ENCODE results near the gene CTNNB1. TPM values are rescaled to one million over a fixed set of nuclear protein-coding genes. Genes with fewer than 3 reads are reported as not detected.

The CTNNB1 gene
- total RNA-seq, 3 donors from 2014 or later, result 419 to 687 (median 617) TPM

DNA sequence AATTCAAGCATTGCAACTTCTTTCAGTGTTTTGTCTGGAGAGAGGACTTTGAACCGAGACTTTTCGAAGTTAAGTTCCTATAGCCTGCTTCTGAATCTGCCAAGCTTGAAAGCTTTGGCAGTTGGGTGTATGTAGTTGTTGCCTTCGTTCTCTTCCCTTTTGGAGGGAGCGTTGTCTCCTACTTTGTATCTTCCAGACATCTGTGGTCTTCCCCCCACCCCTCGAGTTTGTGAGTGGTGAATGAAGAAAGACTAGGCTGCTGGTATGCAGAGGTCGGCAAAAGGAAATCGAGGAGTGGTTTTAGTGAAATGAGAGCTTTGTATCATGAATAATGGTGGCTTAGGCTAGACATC is 1.3 kb downstream of the CTNNB1 start:
- H3K36me3 ChIP-seq, result no peaks in the 10 kb centered on the region
- no peaks in the 10 kb centered on the region for H3K9me3 ChIP-seq
- intact Hi-C loops (cut with DNase I; ENCODE audit: low total_unique reads), result no loop called here
- peaks cover 0 to 18% of the 10 kb centered on the region in 2 donors for H3K4me1 ChIP-seq
- no peaks in the 10 kb centered on the region for H3K27me3 ChIP-seq
- peak overlapping the region; percentile 92 to 96 (median 96) for H3K4me3 ChIP-seq
- TF ChIP-seq, protein P1, sequence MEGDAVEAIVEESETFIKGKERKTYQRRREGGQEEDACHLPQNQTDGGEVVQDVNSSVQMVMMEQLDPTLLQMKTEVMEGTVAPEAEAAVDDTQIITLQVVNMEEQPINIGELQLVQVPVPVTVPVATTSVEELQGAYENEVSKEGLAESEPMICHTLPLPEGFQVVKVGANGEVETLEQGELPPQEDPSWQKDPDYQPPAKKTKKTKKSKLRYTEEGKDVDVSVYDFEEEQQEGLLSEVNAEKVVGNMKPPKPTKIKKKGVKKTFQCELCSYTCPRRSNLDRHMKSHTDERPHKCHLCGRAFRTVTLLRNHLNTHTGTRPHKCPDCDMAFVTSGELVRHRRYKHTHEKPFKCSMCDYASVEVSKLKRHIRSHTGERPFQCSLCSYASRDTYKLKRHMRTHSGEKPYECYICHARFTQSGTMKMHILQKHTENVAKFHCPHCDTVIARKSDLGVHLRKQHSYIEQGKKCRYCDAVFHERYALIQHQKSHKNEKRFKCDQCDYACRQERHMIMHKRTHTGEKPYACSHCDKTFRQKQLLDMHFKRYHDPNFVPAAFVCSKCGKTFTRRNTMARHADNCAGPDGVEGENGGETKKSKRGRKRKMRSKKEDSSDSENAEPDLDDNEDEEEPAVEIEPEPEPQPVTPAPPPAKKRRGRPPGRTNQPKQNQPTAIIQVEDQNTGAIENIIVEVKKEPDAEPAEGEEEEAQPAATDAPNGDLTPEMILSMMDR (IDR thresholded peaks at IDR 0.05), result no peak
- TF ChIP-seq POLR2AphosphoS5 (IDR thresholded peaks at IDR 0.05) (no peak), POLR2A (IDR thresholded peaks at IDR 0.05) (no peak)
- H3K27ac ChIP-seq, result peak overlapping the region; percentile 99 to 100
- DNase-seq (ENCODE audit: low spot score in 2 of 2), result peak in 1 of 2 donors; percentile 21

DNA sequence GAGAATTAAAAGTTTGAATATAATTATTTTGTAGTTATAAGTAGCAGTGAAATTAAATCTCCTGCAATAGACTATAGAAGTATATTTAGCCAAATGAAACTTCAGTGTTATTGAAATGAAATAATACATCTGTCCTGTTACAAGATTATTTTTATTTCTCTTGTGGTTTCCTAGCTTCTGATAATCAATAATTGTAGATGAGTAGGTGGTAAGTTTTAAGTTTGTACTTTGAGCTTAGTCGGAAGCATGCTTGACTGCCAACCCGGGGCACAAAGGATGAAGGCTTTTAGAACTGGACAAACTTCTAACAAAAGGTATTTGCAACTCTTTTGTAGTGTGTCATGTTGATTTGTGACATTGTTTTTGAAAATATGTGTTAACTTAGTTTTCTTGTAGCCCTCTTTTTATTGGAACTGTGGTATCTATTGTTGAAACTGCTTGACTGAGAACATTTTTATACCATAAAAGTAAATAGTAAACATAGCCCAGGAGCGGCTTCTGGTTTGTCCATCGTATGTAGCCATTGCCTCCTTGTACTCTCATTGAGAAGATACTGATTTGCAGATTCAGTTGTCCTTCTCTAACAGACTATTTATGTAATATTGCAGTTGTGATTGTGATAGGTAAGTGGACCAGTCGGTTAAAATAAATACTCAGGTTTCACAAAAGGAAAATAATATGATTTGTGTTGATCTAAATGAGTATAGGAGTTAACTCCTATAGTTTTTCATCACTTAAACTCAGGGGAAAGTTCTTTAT is 2.9 kb downstream of the CTNNB1 start:
- TF ChIP-seq, protein P1 (IDR thresholded peaks at IDR 0.05), result no peak
- TF ChIP-seq POLR2A (IDR thresholded peaks at IDR 0.05) (no peak), POLR2AphosphoS5 (IDR thresholded peaks at IDR 0.05) (no peak)
- Histone ChIP-seq H3K4me3 (peak overlapping the region; percentile 92 to 96 (median 96)), H3K27me3 (no peaks in the 10 kb centered on the region), H3K36me3 (no peaks in the 10 kb centered on the region), H3K9me3 (no peaks in the 10 kb centered on the region), H3K27ac (peak overlapping the region; percentile 40 to 100), H3K4me1 (peaks cover 0 to 32% of the 10 kb centered on the region in 2 donors)
- no peak for DNase-seq (ENCODE audit: low spot score in 2 of 2)
- intact Hi-C loops (cut with DNase I; ENCODE audit: low total_unique reads), result no loop called here

DNA sequence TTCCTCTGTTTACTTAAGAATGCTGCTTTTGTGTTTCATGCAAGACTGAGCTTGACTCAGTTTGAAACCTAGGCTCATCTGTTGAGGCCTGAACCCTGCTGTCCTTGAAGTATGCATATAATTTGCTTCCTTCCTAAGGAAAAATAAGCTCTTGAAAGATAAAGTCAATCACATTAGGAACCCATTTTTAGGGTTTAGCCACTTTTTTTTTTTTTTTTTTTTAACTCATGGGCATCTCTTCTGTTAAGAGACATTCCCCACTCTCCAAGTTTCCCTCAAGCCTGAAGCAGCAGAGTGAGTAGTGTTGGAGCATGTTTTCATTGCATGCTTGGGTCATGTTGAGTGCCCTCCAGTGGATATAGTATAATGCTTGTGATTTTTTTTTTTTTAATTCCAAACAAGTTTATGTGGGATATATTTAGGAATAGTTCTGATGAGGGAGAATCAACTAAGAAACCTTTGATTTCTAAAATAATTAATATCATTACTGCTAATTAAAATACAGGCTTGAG is 3.6 kb downstream of the CTNNB1 start:
- Histone ChIP-seq H3K4me3 (peak overlapping the region; percentile 92 to 96 (median 96)), H3K27me3 (no peaks in the 10 kb centered on the region), H3K36me3 (no peaks in the 10 kb centered on the region), H3K4me1 (peaks cover 0 to 36% of the 10 kb centered on the region in 2 donors), H3K27ac (peak overlapping the region; percentile 40 to 100), H3K9me3 (no peaks in the 10 kb centered on the region)
- TF ChIP-seq, protein P1 (IDR thresholded peaks at IDR 0.05), result peak in 1 of 3 donors; percentile 23
- no peak for TF ChIP-seq POLR2AphosphoS5 (IDR thresholded peaks at IDR 0.05)
- no peak for TF ChIP-seq POLR2A (IDR thresholded peaks at IDR 0.05)
- intact Hi-C loops (cut with DNase I; ENCODE audit: low total_unique reads), result no loop called here
- DNase-seq (ENCODE audit: low spot score in 2 of 2), result no peak

DNA sequence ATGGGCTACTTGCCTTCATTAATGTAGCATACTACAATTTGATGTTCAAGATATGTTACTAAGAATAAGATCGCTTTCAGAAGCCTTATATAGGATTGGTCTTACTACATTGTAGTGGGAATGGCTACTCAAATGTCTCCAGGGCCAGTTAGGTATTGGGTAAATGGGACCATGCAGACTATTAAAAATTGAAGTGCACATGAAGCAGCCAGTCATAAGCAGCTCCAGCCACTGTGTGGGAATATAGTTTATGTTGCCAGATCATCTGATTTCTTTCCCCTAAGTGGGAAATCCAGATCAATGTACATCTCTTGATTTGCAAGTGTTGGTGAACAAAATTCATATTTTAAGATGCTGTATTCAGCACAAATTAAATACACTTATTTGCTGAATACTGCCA is 5.1 kb downstream of the CTNNB1 start:
- no peaks in the 10 kb centered on the region for H3K36me3 ChIP-seq
- H3K4me3 ChIP-seq, result peak overlapping the region in 2 of 3 donors; percentile 0 to 4
- TF ChIP-seq POLR2A (IDR thresholded peaks at IDR 0.05), result no peak
- peaks cover 0 to 39% of the 10 kb centered on the region in 2 donors for H3K4me1 ChIP-seq
- no peaks in the 10 kb centered on the region for H3K9me3 ChIP-seq
- H3K27ac ChIP-seq, result peak overlapping the region in 1 of 2 donors; percentile 25
- intact Hi-C loops (cut with DNase I; ENCODE audit: low total_unique reads), result no loop called here
- no peak for DNase-seq (ENCODE audit: low spot score in 2 of 2)
- H3K27me3 ChIP-seq, result no peaks in the 10 kb centered on the region

DNA sequence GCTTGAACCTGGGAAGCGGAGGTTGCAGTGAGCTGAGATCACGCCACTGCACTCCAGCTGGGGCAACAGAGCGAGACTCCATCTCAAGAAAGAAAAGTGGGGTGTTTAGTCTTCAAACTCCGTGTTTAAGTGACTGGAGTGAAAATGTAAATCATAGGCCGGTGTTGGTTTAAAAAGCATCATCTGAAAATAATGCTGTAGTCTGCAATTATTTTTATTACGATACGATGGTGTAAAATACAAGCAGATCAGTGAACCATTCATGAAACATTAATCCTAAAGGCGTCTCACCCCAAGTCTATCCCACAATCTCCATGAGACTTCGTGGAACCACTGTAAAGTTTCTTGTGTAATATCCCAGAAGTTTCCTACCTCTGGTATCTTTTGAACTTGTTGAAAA is 6.3 kb downstream of the CTNNB1 start:
- peaks cover 0 to 39% of the 10 kb centered on the region in 2 donors for H3K4me1 ChIP-seq
- peak overlapping the region in 1 of 3 donors; percentile 16 for H3K4me3 ChIP-seq
- H3K27me3 ChIP-seq, result no peaks in the 10 kb centered on the region
- intact Hi-C loops (cut with DNase I; ENCODE audit: low total_unique reads), result no loop called here
- H3K27ac ChIP-seq, result peak overlapping the region; percentile 16 to 37
- no peaks in the 10 kb centered on the region for H3K9me3 ChIP-seq
- TF ChIP-seq, protein P1 (IDR thresholded peaks at IDR 0.05), result no peak
- TF ChIP-seq POLR2AphosphoS5 (IDR thresholded peaks at IDR 0.05) (no peak), POLR2A (IDR thresholded peaks at IDR 0.05) (no peak)
- no peaks in the 10 kb centered on the region for H3K36me3 ChIP-seq
- no peak for DNase-seq (ENCODE audit: low spot score in 2 of 2)

All from breast epithelium (tissue), 4 donors.